Fibroblast of skin of right biceps (primary cell): Measurements from ENCODE around the gene ATP8A2.
"Not testable (repeated sequence)": the region's sequence is repeated elsewhere in the genome, so short reads cannot be mapped to it uniquely, and the experiment has no call there.

ENCODE experiments used
- DNase-seq: peaks from one replicate; pipeline ENCODE4 v3.0.0-alpha.2; 2013

The ATP8A2 gene

DNA sequence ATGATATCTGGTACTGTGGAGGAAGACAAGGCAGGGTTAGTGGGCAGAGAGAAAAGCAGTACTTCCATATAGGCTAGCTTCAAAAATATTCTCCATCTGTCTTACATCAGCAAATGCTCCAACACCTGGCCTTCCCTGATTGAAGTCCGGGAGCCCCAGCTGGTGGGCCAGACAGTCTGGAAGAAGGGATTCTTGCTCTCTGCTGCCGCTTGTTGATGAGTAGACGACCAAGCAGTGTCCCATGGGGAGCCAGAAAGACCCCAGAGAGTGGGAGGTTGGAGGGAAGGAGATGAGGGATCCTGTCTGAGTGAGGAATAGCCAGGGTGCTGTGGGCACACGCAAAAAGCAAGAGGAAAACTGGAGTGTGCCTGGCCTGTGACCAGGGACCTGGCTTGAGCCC is 95.1 kb downstream of the ATP8A2 start:
- no peak for DNase-seq

DNA sequence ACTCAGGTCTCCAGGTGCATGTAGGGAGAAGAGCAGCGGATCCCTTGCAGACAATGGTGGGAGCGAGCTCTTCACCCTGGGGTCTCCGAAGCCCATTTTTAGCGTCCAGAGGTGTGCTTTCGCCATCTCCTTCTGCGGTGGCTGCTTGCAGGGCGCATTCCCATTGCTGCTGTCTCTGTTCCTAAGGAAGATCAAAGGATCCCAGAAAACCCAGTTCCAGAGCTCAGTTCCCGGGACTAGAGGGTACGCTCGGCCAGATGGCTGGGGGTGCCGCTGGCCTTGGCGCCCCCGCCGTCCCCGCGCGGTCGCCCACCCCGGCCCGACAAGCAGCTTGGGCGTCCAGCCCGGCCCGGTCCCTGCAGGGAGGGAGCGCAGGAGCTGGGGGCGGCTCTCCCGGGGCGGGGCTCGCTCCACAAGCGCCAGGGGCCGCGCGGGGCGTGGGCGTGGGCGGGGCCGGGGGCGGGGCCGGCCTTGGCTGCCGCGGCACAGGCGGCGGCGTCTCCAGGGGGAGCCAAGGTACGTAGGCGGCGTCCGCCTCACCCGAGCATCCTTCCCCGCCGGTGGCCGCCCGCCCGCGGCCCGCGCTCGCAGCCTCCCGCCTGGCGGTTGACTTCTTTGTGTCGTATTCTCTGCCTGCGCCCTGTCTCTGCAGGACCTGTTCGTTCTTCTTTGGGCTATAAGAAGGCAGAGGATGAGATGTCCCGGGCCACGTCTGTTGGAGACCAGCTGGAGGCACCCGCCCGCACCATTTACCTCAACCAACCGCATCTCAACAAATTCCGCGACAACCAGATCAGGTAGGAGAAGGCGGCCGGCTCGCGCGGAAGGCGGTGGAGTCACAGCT is 96.8 kb downstream of the ATP8A2 start:
- peak; percentile 35 for DNase-seq

DNA sequence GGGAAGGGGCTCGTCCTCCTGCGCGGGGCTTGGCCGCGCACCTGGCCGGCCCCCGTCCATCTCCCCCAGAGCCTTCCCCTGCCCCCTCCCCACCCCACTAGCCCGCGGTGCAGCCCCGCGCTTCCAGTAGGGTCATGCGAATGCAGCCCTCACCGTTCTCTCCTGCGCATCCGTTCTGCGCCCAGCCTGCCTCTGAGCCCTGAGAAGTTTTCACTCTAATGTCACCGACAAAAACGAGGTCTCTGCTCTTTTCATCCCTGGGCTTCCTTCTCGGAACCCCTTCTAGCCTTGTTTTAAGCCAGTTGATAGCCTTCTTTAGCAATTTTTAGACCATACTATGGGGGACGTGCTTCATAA is 97.4 kb downstream of the ATP8A2 start:
- no peak for DNase-seq

DNA sequence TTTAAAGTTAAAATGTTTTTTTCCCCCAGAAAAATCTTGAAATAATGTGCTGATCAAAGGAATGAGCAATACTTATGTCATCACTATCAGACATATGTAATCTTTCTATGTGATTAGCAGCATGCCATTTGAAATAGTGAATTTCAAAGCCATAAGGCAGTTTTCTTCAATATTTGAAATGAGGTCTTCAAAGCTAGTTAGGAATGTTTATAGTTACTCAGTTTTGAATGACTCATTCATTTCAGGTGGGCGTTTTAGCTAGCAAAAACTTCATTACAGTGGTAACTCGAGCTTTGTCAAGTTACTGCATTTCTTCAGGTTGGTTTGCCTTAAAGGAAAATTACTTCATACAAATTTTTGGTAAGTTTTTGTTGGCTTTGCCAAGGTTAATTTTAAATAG is 102.1 kb downstream of the ATP8A2 start:
- DNase-seq, result no peak

- DNase-seq, result no peak
Measured at GRCh38 chr13:25478186-25478585, 106.4 kb downstream of the ATP8A2 start.

- peak; percentile 3 for DNase-seq
Measured at GRCh38 chr13:25489238-25489637, 117.5 kb downstream of the ATP8A2 start.

- DNase-seq, result no peak
Measured at GRCh38 chr13:25490236-25490635, 118.5 kb downstream of the ATP8A2 start.

GRCh38 chr13:25493931-25494640 is 122.3 kb downstream of the ATP8A2 start:
- no peak for DNase-seq

- DNase-seq, result no peak
Measured at GRCh38 chr13:25494698-25495411, 123.1 kb downstream of the ATP8A2 start.

- DNase-seq, result no peak
Measured at GRCh38 chr13:25501231-25501630, 129.5 kb downstream of the ATP8A2 start.

GRCh38 chr13:25502031-25502430 is 130.3 kb downstream of the ATP8A2 start:
- no peak for DNase-seq

DNA sequence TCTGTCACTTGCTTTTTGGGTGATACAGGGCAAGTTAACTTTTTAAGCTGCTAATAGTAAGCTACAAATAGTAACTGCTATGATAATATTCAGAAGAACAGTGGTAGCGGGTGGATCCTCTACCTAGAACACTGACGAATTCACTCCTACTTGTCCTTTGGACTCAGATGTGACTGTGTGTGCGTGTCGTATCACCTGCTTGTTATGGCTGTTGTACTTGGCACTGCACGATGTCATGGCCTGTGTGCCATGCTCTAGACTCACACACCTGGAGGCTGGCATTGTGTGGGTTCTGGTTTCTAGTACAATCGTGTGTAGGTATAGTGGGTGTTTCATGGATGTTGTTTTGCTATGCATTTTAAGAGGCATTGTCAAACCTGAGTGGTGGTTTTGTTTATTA is 130.8 kb downstream of the ATP8A2 start:
- DNase-seq, result no peak

DNA sequence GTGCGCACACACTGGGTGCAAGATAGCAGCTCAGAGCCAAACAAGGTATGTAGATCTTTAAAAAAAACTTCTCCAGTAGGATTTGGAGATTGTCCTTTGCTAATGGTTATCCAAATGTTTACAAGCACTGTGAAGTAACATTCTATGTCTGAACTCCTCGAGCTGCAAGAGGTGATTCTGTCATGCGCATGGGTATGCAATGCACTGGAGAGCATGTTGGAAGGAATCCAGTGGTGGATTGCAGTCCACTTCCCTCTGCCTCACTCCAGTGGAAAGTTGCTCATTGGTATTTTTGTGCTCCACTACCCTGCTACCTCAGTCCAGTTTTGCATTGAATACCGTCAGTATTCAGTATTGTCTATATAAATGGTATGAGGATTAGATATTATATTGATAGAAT is 132.1 kb downstream of the ATP8A2 start:
- DNase-seq, result no peak

GRCh38 chr13:25507841-25508240 is 136.1 kb downstream of the ATP8A2 start:
- no peak for DNase-seq

DNA sequence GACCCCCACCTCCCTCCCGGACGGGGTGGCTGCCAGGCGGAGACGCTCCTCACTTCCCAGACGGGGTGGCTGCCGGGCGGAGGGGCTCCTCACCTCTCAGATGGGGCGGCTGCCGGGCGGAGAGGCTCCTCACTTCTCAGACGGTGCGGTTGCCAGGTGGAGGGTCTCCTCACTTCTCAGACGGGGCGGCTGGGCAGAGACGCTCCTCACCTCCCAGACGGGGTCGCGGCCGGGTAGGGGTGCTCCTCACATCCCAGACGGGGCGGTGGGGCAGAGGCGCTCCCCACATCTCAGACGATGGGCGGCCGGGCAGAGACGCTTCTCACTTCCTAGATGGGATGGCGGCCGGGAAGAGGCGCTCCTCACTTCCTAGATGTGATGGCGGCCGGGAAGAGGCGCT is 141.3 kb downstream of the ATP8A2 start:
- not testable (repeated sequence) for DNase-seq

DNA sequence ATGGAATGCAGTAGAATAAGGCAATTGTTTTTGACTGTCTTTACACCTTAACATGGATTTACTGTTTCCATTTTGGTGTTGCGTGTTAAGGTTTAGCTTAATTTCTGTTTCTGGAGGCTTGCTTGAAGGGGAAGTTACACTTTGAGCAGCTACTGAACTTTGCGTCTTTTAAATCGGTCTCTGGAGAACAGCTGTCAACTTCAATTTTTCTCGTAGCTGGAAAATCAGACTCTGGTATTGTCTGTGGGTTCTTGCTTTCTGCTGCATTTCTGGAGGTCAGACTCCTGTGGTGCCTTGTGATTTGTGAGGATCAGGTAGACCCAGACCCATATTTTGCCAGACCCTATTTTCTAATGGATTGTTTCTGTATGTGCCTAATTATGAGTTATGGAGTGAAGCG is 146.7 kb downstream of the ATP8A2 start:
- no peak for DNase-seq

GRCh38 chr13:25525884-25526283 is 154.1 kb downstream of the ATP8A2 start:
- no peak for DNase-seq

- DNase-seq, result no peak
Measured at GRCh38 chr13:25528266-25528665, 156.5 kb downstream of the ATP8A2 start.

- DNase-seq, result no peak
Measured at GRCh38 chr13:25529425-25529824, 157.7 kb downstream of the ATP8A2 start.

- no peak for DNase-seq
Measured at GRCh38 chr13:25538276-25538675, 166.5 kb downstream of the ATP8A2 start.

- no peak for DNase-seq
Measured at GRCh38 chr13:25541434-25542123, 169.8 kb downstream of the ATP8A2 start.

- DNase-seq, result not testable (repeated sequence)
Measured at GRCh38 chr13:25548991-25549390, 177.2 kb downstream of the ATP8A2 start.

DNA sequence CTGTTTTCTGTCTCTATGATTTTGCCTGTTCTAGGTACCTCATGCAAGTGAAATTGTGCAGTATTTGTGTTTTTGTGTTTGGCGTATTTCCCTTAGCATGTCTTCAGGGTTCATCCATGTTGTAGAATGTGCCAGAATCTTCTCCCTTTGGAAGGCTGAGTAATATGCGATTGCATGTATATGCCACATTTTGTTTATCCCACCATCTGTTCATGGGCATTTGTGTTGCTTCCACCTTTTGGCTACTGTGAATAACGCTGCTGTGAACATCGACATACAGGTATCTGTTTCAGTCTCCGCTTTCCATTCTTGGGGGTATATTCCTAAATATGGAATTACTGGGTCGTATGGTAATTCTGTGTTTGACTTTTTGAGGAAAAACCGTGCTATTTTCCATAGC is 190.0 kb downstream of the ATP8A2 start:
- DNase-seq, result no peak
